Astrocyte of the cerebellum (primary cell): ENCODE data around the gene RDX.

ENCODE experiments used
- DNase-seq: peaks from one replicate; pipeline ENCODE4 v3.0.0-alpha.2; 2011; ENCODE audit warnings: low read depth
- H3K4me3 ChIP-seq: 2 replicates; pipeline ENCODE4 v1.5.1; 2011; ENCODE audit warnings: mild to moderate bottlenecking, low read depth, low read length, moderate library complexity
- in situ Hi-C: cut with HindIII; loops from 2 replicates; pipeline ENCODE4 v1.10.0; 2017; ENCODE audit warnings: low sequenced_read_pairs
- TF ChIP-seq, protein P1 (sequence below): IDR thresholded peaks from 2 replicates; pipeline ENCODE4 v1.5.1; 2012; ENCODE audit warnings: low read length, low read depth, moderate library complexity, mild to moderate bottlenecking; ENCODE audit errors: missing control alignments

RDX gene

GRCh38 chr11:110159476-110159875 lies 136.9 kb downstream of the RDX start:
- TF ChIP-seq, protein P1, sequence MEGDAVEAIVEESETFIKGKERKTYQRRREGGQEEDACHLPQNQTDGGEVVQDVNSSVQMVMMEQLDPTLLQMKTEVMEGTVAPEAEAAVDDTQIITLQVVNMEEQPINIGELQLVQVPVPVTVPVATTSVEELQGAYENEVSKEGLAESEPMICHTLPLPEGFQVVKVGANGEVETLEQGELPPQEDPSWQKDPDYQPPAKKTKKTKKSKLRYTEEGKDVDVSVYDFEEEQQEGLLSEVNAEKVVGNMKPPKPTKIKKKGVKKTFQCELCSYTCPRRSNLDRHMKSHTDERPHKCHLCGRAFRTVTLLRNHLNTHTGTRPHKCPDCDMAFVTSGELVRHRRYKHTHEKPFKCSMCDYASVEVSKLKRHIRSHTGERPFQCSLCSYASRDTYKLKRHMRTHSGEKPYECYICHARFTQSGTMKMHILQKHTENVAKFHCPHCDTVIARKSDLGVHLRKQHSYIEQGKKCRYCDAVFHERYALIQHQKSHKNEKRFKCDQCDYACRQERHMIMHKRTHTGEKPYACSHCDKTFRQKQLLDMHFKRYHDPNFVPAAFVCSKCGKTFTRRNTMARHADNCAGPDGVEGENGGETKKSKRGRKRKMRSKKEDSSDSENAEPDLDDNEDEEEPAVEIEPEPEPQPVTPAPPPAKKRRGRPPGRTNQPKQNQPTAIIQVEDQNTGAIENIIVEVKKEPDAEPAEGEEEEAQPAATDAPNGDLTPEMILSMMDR = no peak
- no peak for DNase-seq
- in situ Hi-C loops = no loop called here
- H3K4me3 ChIP-seq = no peak overlapping the region

DNA sequence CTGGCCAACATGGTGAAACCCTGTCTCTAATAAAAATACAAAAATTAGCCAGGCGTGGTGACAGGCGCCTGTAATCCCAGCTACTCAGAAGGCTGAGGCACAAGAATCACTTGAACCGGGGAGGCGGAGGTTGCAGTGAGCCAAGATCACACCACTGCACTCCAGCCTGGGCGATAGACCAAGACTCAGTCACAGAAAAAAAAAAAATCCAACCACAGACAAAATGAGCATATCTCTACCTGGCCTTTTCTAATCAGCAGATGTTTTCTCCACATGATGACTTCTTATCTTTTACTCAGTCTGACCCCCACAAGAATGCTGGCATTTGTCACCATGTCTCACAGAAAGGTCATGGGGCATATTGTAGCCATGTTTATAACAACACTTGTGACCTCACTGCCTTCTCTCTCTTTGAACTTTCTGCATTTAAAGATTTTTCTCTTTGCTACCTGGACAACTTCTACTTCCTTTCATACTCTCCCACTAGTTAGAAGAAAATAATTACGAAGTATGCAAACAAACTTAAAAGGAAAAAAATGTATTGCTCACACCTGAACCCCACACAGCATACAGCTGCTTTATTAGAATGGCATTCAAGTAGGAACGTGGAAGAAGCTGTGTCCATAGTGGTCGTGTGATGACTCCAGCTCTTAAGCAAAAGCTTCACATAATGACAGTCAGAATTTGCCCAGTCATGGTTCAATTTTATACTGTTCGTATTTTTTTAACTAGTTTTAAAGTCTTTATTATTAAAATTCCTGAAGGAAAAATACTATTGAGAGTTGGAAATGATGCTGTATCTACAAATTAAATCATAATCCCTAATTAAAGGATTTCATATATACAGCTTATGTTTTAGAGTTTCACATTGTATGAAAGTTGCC lies 137.9 kb downstream of the RDX start:
- DNase-seq = no peak
- in situ Hi-C loops = no loop called here
- H3K4me3 ChIP-seq = no peak overlapping the region
- TF ChIP-seq, protein P1 = no peak

DNA sequence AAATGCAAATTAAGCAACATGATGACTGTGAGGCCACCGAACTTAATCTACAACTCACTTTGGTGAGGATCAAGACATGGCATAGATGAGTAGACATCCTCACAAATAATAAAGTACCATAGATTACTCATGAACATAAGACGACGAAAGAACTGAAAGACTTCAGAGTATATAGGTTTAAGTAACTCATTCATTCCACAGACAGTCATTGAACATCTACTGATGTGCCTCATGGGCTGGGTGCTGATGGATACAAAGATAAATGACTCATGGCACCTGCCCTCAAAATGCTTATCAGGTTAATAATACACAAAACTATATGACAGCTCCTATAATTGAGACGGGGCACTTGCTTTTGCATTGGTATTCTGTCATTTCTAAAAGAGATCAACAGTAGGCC lies 139.9 kb downstream of the RDX start:
- no peak for DNase-seq
- no peak overlapping the region for H3K4me3 ChIP-seq
- in situ Hi-C loops = no loop called here
- TF ChIP-seq, protein P1 = no peak

- in situ Hi-C loops = no loop called here
- TF ChIP-seq, protein P1 = no peak
- no peak for DNase-seq
These were observed 142.9 kb downstream of the RDX start for GRCh38 chr11:110153474-110153873.

GRCh38 chr11:110152199-110152598 lies 144.2 kb downstream of the RDX start:
- TF ChIP-seq, protein P1 = no peak
- in situ Hi-C loops = no loop called here
- no peak for DNase-seq
- no peak overlapping the region for H3K4me3 ChIP-seq

More at GRCh38 chr11:110153474-110153873, 142.9 kb downstream of the RDX start:
- no peak overlapping the region for H3K4me3 ChIP-seq

DNA sequence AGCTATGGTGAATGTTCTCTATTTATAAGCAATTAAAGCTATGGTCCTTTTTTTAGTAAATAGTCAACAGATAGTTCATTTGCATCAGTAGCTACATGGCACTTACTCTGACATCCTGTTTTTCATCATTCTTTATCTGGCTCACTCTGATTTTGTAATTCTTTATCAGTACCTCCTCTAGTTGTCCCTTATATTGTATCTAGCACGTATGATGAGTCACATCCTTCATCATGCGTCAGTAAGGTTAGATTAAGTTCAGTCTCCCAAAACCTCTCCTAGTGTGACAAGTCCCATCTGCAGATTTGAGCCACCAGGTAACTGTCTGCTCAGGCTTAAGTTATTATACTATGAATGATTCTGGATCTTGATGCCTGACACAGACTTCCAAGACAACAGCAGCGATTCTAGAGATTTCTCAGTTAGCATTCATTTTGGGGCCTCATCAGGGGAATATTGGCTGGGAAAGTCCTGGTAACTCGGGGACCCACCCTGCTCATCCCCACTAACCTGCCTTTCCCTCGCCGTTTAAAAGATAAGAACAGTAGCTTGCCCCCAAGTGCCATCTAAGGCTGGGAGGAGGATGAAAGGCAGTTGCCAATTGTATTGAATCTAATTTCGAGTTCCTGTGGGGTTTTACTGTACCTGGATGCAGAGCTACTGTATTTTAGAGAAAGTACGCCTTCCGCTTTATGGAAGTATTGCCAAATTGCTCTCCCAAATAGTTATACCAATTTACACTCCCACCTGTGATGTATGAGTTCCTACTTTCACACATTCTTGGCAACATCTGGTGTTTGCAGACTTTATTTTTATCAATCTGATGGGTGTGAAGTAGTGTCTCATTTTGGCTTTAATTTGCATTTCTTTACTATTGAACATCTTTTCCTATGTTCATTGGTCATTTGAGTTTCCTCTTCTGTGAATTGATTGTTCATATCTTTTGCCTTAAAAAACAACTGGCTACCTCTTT lies 147.4 kb downstream of the RDX start:
- in situ Hi-C loops = no loop called here
- TF ChIP-seq, protein P1 = no peak
- no peak overlapping the region for H3K4me3 ChIP-seq
- DNase-seq = no peak
